ENCODE measurements around the gene DLGAP1.

Gene DLGAP1

DNA sequence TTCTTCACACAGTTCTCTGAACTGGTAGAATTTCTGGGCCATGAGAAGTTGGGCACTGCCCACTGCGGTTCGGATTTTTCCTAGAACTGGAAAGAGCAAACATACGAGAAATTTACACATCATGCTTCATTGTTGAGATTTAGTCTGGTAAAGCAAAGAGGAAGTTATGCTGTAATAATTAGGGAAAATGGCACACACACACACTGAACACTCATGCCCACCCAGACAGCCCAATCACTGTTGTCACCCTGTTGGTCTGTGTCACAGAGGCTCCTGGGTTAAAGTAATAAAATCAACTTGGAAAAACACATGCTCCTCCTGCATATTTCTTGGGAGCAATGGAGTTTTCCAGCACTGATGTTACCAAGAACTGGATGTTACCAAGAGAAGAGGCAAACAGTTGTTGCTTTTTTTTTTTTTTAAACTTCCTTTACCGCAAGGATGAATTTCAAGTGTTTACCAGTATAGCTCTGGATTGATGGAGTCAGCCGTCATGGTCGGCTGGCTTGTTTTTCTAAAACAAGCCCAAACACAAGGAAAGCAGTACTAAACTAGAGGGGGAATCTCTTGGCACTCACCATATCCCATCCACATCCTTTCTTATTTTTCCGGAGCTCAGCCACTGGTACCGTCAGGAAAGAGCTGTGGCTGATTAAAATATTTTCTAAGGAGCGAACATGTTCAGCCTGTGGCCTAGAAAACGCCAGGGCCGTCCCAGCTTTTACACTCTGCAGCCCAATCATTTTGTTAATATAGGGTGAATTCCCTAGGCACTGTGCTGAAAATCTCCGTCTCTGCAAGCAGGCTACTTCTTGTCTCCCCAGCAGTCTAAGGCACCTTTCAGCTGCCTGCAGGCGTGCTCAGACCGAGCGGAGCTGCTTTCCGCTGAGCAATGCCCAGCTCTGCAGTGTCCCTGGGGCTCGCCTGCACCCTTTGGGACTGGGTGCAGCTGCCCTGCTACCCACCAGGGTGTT is 946.2 kb downstream of the DLGAP1 start:
- Histone ChIP-seq H3K9me3 (replicated peaks; ENCODE audit: low read length) (no peaks in the 10 kb centered on the region), H3K9ac (ENCODE audit: low read depth, low read length) (peak overlapping the region; percentile 36), H3K27me3 (ENCODE audit: control insufficient read depth, insufficient read depth, low read length) (no peaks in the 10 kb centered on the region), H3K4me3 (ENCODE audit: low read length) (peak overlapping the region; percentile 38), H3K4me2 (ENCODE audit: low read length) (peak overlapping the region; percentile 69), H3K4me1 (ENCODE audit: control insufficient read depth, insufficient read depth, low read length) (peaks cover 23% of the 10 kb centered on the region), H3K36me3 (ENCODE audit: insufficient read depth, low read length) (no peaks in the 10 kb centered on the region)

DNA sequence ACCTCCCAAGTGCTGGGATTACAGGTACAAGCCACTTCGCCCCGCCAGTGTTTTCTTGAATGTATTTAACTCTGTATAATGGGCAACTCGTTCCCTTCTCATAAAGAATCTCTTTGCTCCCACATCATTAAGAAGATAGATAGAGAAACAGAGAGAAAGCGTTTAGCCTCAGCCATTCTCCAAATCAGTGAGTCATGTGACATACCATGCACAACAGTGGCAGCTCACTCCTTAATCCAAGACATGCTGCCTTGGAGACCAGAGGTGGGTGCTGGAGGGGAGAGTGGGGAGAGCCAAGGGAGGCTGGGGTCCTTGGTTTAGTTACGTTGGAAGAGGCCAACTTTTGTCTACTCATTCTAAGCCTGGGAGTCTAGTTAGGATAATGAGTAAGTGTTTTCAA is 950.5 kb downstream of the DLGAP1 start:
- peaks cover 21% of the 10 kb centered on the region for H3K4me1 ChIP-seq (ENCODE audit: control insufficient read depth, insufficient read depth, low read length)
- no peak overlapping the region for H3K4me2 ChIP-seq (ENCODE audit: low read length)
- no peaks in the 10 kb centered on the region for H3K36me3 ChIP-seq (ENCODE audit: insufficient read depth, low read length)
- H3K9me3 ChIP-seq (replicated peaks; ENCODE audit: low read length) = no peaks in the 10 kb centered on the region
- no peaks in the 10 kb centered on the region for H3K27me3 ChIP-seq (ENCODE audit: control insufficient read depth, insufficient read depth, low read length)
- no peak overlapping the region for H3K4me3 ChIP-seq (ENCODE audit: low read length)
- H3K9ac ChIP-seq (ENCODE audit: low read depth, low read length) = no peak overlapping the region

DNA sequence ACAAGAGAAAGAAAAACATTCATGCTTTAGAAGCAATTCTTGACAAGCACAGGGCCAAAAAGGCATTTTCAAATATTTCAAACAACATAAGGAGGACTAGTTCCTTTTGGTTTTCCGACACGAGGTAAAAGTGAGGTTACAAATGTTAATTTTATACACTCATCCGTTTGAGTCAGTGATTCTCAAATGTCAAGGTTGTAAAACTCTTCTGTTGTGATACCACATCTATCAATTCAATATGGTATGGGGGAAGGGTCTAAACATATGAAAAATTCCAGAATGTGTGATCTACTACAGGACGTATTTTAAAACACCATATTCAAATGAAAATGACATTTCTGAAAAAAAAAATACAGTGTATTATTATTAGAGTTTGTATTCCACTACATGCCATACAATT is 952.5 kb downstream of the DLGAP1 start:
- Histone ChIP-seq H3K36me3 (ENCODE audit: insufficient read depth, low read length) (no peaks in the 10 kb centered on the region), H3K4me1 (ENCODE audit: control insufficient read depth, insufficient read depth, low read length) (peaks cover 14% of the 10 kb centered on the region), H3K4me2 (ENCODE audit: low read length) (no peak overlapping the region), H3K9me3 (replicated peaks; ENCODE audit: low read length) (no peaks in the 10 kb centered on the region), H3K9ac (ENCODE audit: low read depth, low read length) (no peak overlapping the region), H3K4me3 (ENCODE audit: low read length) (no peak overlapping the region), H3K27me3 (ENCODE audit: control insufficient read depth, insufficient read depth, low read length) (no peaks in the 10 kb centered on the region)

- Histone ChIP-seq H3K4me3 (ENCODE audit: low read length) (no peak overlapping the region), H3K4me1 (ENCODE audit: control insufficient read depth, insufficient read depth, low read length) (peaks cover 14% of the 10 kb centered on the region), H3K27me3 (ENCODE audit: control insufficient read depth, insufficient read depth, low read length) (no peaks in the 10 kb centered on the region), H3K4me2 (ENCODE audit: low read length) (no peak overlapping the region), H3K9me3 (replicated peaks; ENCODE audit: low read length) (no peaks in the 10 kb centered on the region), H3K9ac (ENCODE audit: low read depth, low read length) (no peak overlapping the region), H3K36me3 (ENCODE audit: insufficient read depth, low read length) (no peaks in the 10 kb centered on the region)
These were observed 955.1 kb downstream of the DLGAP1 start for GRCh38 chr18:3500016-3500415.

- Histone ChIP-seq H3K27me3 (ENCODE audit: control insufficient read depth, insufficient read depth, low read length) (no peaks in the 10 kb centered on the region), H3K4me2 (ENCODE audit: low read length) (peak overlapping the region; percentile 96), H3K4me1 (ENCODE audit: control insufficient read depth, insufficient read depth, low read length) (peaks cover 14% of the 10 kb centered on the region), H3K9me3 (replicated peaks; ENCODE audit: low read length) (no peaks in the 10 kb centered on the region), H3K9ac (ENCODE audit: low read depth, low read length) (peak overlapping the region; percentile 69), H3K36me3 (ENCODE audit: insufficient read depth, low read length) (no peaks in the 10 kb centered on the region), H3K4me3 (ENCODE audit: low read length) (peak overlapping the region; percentile 69)
These were observed 955.6 kb downstream of the DLGAP1 start for GRCh38 chr18:3499501-3499900.

DNA sequence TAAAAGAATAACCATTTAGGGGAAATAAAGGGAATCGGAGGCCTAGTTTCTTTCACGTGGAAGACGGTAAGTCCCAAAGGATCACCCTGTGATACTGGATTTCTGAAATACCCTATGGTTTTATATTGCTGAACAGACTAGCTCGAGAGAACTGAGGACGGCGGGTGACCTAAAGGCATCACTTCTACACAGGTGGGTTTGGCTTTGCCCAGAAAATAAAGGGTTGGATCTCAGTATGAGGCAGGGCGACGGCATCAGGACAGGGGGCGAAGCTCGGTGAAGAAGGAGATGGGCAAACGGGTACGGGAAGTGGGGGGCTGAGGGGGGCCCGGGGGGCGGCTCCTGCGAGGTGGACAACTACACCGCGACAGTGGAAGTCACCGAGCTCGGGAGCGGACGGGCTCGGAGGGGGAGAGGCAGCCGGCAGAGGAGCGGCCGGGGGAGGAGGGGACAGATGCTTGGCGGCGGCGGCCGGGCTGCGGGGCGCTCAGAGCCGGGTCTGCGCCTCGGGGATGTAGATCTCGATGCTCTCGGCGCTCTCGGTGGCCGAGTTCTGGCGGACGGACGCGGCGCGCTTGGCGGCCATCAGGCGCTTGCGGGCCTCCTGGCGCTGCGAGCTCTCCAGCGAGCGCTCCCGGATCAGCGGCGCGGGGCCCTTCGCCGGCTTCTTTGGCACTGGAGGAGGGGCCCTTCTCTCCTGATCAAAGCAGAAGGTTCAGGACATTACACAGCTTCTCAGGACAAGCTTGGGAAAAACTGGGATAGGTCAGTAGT is 956.2 kb downstream of the DLGAP1 start:
- Histone ChIP-seq H3K36me3 (ENCODE audit: insufficient read depth, low read length) (no peaks in the 10 kb centered on the region), H3K4me1 (ENCODE audit: control insufficient read depth, insufficient read depth, low read length) (peaks cover 15% of the 10 kb centered on the region), H3K27me3 (ENCODE audit: control insufficient read depth, insufficient read depth, low read length) (no peaks in the 10 kb centered on the region), H3K4me2 (ENCODE audit: low read length) (peak overlapping the region; percentile 96), H3K9me3 (replicated peaks; ENCODE audit: low read length) (no peaks in the 10 kb centered on the region), H3K4me3 (ENCODE audit: low read length) (peak overlapping the region; percentile 69), H3K9ac (ENCODE audit: low read depth, low read length) (peak overlapping the region; percentile 69)

DNA sequence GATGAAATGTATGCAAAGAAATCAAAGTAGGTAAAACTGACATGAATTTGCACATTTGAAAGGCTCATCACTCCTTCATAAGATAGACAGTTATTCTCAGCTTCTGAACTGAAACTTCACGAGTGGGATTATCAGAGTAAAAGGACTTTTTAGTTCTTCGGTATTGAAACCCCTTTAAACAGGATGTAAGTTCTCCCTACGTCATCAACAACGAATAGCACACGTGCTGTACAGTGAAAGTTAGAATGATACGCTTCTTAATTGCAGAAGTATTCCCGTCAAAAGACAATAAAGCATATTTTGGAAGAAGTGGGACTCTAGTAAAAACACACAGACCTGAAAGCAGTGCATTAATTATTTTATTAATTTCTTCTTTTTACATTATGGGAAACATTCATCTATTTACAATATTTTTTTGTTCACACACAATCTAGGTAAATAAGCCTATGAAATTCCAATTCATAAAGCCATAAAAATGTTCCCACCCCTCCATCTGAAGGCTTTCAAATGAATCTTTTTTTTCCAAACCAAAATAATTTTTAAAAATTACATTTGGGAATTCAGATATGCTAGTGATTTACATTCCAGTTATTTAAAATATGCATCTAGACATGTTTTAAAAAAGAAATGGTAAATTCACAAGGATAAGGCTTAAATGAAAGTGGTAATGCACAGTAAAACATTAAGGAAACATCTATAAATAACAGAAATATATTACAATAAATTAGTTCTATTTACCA is 959.2 kb downstream of the DLGAP1 start:
- no peak overlapping the region for H3K4me2 ChIP-seq (ENCODE audit: low read length)
- peaks cover 18% of the 10 kb centered on the region for H3K4me1 ChIP-seq (ENCODE audit: control insufficient read depth, insufficient read depth, low read length)
- H3K4me3 ChIP-seq (ENCODE audit: low read length) = no peak overlapping the region
- H3K9ac ChIP-seq (ENCODE audit: low read depth, low read length) = no peak overlapping the region
- no peaks in the 10 kb centered on the region for H3K9me3 ChIP-seq (replicated peaks; ENCODE audit: low read length)
- no peaks in the 10 kb centered on the region for H3K27me3 ChIP-seq (ENCODE audit: control insufficient read depth, insufficient read depth, low read length)
- H3K36me3 ChIP-seq (ENCODE audit: insufficient read depth, low read length) = no peaks in the 10 kb centered on the region

DNA sequence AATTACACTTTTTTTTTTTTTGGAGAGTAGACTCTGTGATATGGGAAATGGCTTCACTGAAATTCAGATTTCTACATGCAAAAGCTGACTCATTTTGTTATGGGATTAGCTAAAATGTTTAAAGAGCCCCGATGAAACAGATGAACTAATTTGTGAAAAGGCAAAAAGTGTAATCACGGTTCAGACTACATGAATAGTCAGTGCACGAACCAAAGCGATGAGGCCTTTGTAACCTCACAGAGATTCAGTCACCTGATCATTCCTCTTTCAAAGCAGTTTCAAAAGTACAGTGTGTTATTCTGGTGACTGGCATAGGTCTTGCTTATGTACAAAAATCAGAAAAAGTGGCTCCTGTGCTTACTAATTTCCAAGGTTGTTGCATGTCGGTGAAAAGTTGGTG is 960.5 kb downstream of the DLGAP1 start:
- no peak overlapping the region for H3K9ac ChIP-seq (ENCODE audit: low read depth, low read length)
- no peaks in the 10 kb centered on the region for H3K27me3 ChIP-seq (ENCODE audit: control insufficient read depth, insufficient read depth, low read length)
- H3K36me3 ChIP-seq (ENCODE audit: insufficient read depth, low read length) = no peaks in the 10 kb centered on the region
- no peak overlapping the region for H3K4me3 ChIP-seq (ENCODE audit: low read length)
- peaks cover 9% of the 10 kb centered on the region for H3K4me1 ChIP-seq (ENCODE audit: control insufficient read depth, insufficient read depth, low read length)
- no peak overlapping the region for H3K4me2 ChIP-seq (ENCODE audit: low read length)
- H3K9me3 ChIP-seq (replicated peaks; ENCODE audit: low read length) = no peaks in the 10 kb centered on the region

- Histone ChIP-seq H3K4me3 (ENCODE audit: low read length) (no peak overlapping the region), H3K9me3 (replicated peaks; ENCODE audit: low read length) (no peaks in the 10 kb centered on the region), H3K27me3 (ENCODE audit: control insufficient read depth, insufficient read depth, low read length) (no peaks in the 10 kb centered on the region), H3K4me1 (ENCODE audit: control insufficient read depth, insufficient read depth, low read length) (peaks cover 5% of the 10 kb centered on the region), H3K4me2 (ENCODE audit: low read length) (peak overlapping the region; percentile 68), H3K36me3 (ENCODE audit: insufficient read depth, low read length) (no peaks in the 10 kb centered on the region), H3K9ac (ENCODE audit: low read depth, low read length) (no peak overlapping the region)
These were observed 960.9 kb downstream of the DLGAP1 start for GRCh38 chr18:3494245-3494526.

DNA sequence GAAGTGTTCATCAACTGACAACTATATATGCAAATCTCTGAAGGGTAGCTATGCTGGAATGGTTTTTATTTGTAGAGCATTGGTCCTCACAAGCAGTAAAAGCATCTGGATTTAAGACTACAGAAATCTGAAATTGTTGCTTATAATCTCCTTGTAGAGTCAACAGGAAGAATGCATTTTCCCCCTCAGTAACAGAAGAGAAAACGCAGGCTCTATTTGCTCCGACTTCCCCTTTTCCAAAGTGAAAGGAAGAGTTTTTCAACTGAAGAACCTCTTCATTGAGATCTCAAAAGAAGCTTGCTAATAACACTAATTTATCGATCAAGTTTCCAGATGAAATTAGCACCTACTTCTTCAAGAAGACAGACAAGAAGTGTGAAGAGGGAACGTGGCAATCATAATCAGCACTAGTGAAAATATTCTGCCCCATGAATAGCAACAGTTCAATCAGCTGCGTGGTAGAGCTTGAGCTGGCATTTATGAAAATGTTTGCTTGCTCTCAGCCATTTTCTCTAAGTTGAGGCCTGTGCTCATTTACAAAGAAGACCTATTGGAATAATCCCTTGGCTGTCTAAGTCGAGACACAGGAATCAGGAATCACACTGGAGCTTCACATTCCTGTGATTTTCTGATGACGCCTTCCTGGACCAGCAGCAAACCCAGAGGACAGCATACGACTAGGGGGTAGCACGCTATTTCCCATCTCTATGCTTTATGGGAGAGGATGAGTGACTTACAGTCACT is 961.4 kb downstream of the DLGAP1 start:
- H3K4me3 ChIP-seq (ENCODE audit: low read length) = peak overlapping the region; percentile 14
- H3K4me1 ChIP-seq (ENCODE audit: control insufficient read depth, insufficient read depth, low read length) = peaks cover 4% of the 10 kb centered on the region
- no peaks in the 10 kb centered on the region for H3K27me3 ChIP-seq (ENCODE audit: control insufficient read depth, insufficient read depth, low read length)
- H3K36me3 ChIP-seq (ENCODE audit: insufficient read depth, low read length) = no peaks in the 10 kb centered on the region
- H3K4me2 ChIP-seq (ENCODE audit: low read length) = peak overlapping the region; percentile 68
- H3K9ac ChIP-seq (ENCODE audit: low read depth, low read length) = peak overlapping the region; percentile 32
- H3K9me3 ChIP-seq (replicated peaks; ENCODE audit: low read length) = no peaks in the 10 kb centered on the region

DNA sequence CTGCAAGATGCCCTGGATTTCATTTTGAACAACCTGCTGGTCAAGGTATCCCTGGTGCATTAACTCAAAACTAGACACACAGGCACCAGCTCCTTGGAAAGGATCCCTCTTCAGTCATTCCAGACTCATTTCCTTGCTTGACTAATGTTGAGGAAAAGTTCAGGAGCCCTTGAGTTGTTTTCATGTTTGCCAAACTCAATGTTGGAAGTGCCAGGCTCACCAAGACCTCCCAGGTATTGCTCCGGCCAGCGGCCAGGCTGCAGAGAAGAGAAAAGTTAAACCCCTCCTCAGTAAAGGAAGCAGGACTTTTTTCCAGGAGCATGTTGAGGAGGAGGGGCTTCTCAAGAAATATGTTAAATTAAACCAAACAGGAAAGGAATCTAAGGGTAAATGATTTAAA is 962.4 kb downstream of the DLGAP1 start:
- Histone ChIP-seq H3K9ac (ENCODE audit: low read depth, low read length) (no peak overlapping the region), H3K27me3 (ENCODE audit: control insufficient read depth, insufficient read depth, low read length) (no peaks in the 10 kb centered on the region), H3K4me2 (ENCODE audit: low read length) (no peak overlapping the region), H3K4me1 (ENCODE audit: control insufficient read depth, insufficient read depth, low read length) (peaks cover 4% of the 10 kb centered on the region), H3K4me3 (ENCODE audit: low read length) (no peak overlapping the region), H3K36me3 (ENCODE audit: insufficient read depth, low read length) (no peaks in the 10 kb centered on the region), H3K9me3 (replicated peaks; ENCODE audit: low read length) (no peaks in the 10 kb centered on the region)
